K562 (cell line): Measurements from ENCODE around the gene GMPR2. TPM values are rescaled to one million over a fixed set of nuclear protein-coding genes. Genes with fewer than 3 reads are reported as not detected.

ENCODE experiments used
- HMG20A ChIP-seq: fragments of 450-650 bp; formaldehyde crosslinking; conservative IDR thresholded peaks from 2 replicates; pipeline ENCODE4 v1.4.0; 2020; ENCODE audit warnings: mild to moderate bottlenecking, mixed read lengths
- HNRNPLL ChIP-seq: fragments of 200-400 bp; formaldehyde crosslinking; IDR thresholded peaks from 2 replicates; pipeline ENCODE4 v1.6.1; 2017; ENCODE audit warnings: low read length, low read depth, mild to moderate bottlenecking; ENCODE audit not compliant: poor library complexity, severe bottlenecking
- MAZ ChIP-seq, 2 experiments: fragments of 450-650 bp in 1 of 2; sonication (generic) in 1 of 2; formaldehyde crosslinking; IDR thresholded peaks in 1 of 2; conservative IDR thresholded peaks in 1 of 2; 2 replicates each; pipeline versions ENCODE4 v1.4.0 to v1.5.0; 2020; ENCODE audit warnings: mild to moderate bottlenecking in 1 of 2, missing genetic modification reagents in 1 of 2
- MCM3 ChIP-seq: fragments of 450-650 bp; IDR thresholded peaks from 2 replicates; pipeline ENCODE4 v1.6.1; 2016
- MEF2A ChIP-seq: IDR thresholded peaks from 2 replicates; pipeline ENCODE4 v1.6.1; 2011; ENCODE audit warnings: low read depth, mild to moderate bottlenecking, low read length, moderate library complexity; ENCODE audit not compliant: control insufficient read depth
- NBN ChIP-seq: fragments of 450-650 bp; IDR thresholded peaks from 2 replicates; pipeline ENCODE4 v1.6.1; 2016; ENCODE audit warnings: low read depth, mild to moderate bottlenecking
- NEUROD1 ChIP-seq: fragments of 150-350 bp; IDR thresholded peaks from 2 replicates; pipeline ENCODE4 v1.6.1; 2014; ENCODE audit warnings: borderline replicate concordance, low read length, low read depth; ENCODE audit not compliant: partially characterized antibody
- NFE2 ChIP-seq: IDR thresholded peaks from 2 replicates; pipeline ENCODE4 v1.6.1; 2014; ENCODE audit warnings: antibody characterized with exemption, low read depth
- RAD51 ChIP-seq: fragments of 450-650 bp; IDR thresholded peaks from 2 replicates; pipeline ENCODE4 v1.7.1; 2016; ENCODE audit warnings: low read depth, mild to moderate bottlenecking, borderline replicate concordance
- RCOR1 ChIP-seq, 2 experiments: IDR thresholded peaks; 2 replicates each; pipeline ENCODE4 v1.6.1; 2012; ENCODE audit warnings: low read depth in 2 of 2, low read length in 2 of 2, borderline replicate concordance in 1 of 2, improper control_type of control experiment in 1 of 2
- SMAD3 ChIP-seq: fragments of 450-650 bp; formaldehyde crosslinking; conservative IDR thresholded peaks from 2 replicates; pipeline ENCODE4 v1.4.0; 2020; ENCODE audit warnings: mild to moderate bottlenecking
- SNIP1 ChIP-seq: fragments of 450-650 bp; IDR thresholded peaks from 2 replicates; pipeline ENCODE4 v1.7.1; 2017; ENCODE audit warnings: low read depth, mild to moderate bottlenecking
- SREBF1 ChIP-seq: fragments of 150-350 bp; IDR thresholded peaks from 2 replicates; pipeline ENCODE4 v1.6.1; 2014; ENCODE audit warnings: antibody characterized with exemption, low read depth, low read length, borderline replicate concordance
- TCFL5 ChIP-seq: fragments of 250-450 bp; sonication (Bioruptor Pico); conservative IDR thresholded peaks from 2 replicates; pipeline ENCODE4 v1.6.1; 2021; ENCODE audit warnings: mild to moderate bottlenecking, moderate library complexity, matching md5 sums
- THAP7 ChIP-seq: fragments of 250-450 bp; sonication (Bioruptor Pico); IDR thresholded peaks from 2 replicates; pipeline ENCODE4 v1.5.0; 2021
- ZBTB17 ChIP-seq: fragments of 450-650 bp; formaldehyde crosslinking; IDR thresholded peaks from 2 replicates; pipeline ENCODE4 v1.4.0; 2020; ENCODE audit warnings: mild to moderate bottlenecking
- ZNF224 ChIP-seq: sonication (generic); formaldehyde crosslinking; IDR thresholded peaks from 2 replicates; pipeline ENCODE4 v1.8.0; 2022; ENCODE audit warnings: mild to moderate bottlenecking, missing genetic modification reagents
- ZNF668 ChIP-seq: fragments of 250-450 bp; sonication (Bioruptor Pico); IDR thresholded peaks from 2 replicates; pipeline ENCODE4 v1.8.0; 2022; ENCODE audit warnings: mild to moderate bottlenecking, inconsistent platforms
- polyA plus RNA-seq, 8 experiments: library from polyadenylated mRNA; depleted of rRNA in 4 of 8; stranded (reverse) in 5 of 8; unstranded in 3 of 8; fragments of >200 nt; fragmentation: Nextera tagmentation in 2 of 8; fragmentation: Illumina TruSeq in 1 of 8; extraction: Ambion mirVana in 2 of 8; extraction: Trizol in 1 of 8; gene quantifications; 2 replicates each; pipeline versions ENCODE4 v1.2.1 to v1.2.3, GENCODE V29; 2011 to 2014; ENCODE audit warnings: inconsistent platforms in 1 of 8, missing spikeins in 1 of 8
- total RNA-seq, 7 experiments: library from RNA; depleted of rRNA in 6 of 7; stranded (reverse); fragments of >200 nt in 6 of 7; fragmentation: Illumina TruSeq in 2 of 7; extraction: Trizol in 2 of 7; gene quantifications; 2 replicates each; pipeline versions ENCODE4 v1.2.1 to v1.2.3, GENCODE V29; 2011 to 2021; ENCODE audit warnings: low replicate concordance in 1 of 7
- TF ChIP-seq, protein P1 (sequence below): fragments of 450-650 bp; IDR thresholded peaks from 2 replicates; pipeline ENCODE4 v1.6.1; 2016

Gene GMPR2
- total and polyA plus RNA-seq, 9 of the 15 experiments (the other 6 are each of a cell fraction or from before 2014, with no cell fraction given): 26.4 to 67.4 (median 36.3) TPM

DNA sequence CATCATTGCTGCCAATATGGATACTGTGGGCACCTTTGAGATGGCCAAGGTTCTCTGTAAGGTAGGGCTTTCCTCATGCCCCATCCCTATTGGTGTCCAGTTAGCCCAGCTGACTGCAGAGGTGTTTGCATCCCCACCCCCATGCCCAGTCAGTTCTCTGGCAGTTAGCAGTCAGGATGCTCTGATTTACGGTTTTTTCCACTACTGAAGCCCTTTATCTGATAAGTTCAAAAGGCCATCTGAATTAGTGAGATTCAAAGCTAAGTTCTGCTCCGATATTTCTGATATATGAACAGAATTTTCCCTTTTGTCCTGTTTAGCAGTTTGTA, 773 bp downstream of the GMPR2 start (continued):
- TF ChIP-seq SNIP1: no peak
- TF ChIP-seq THAP7 (CRISPR knock-in tag): no peak
- TF ChIP-seq NEUROD1: no peak
- no peak for TF ChIP-seq NBN
- no peak for TF ChIP-seq SREBF1
- peak; percentile 40; the same call in 1 of the 2 replicates for TF ChIP-seq NFE2
- TF ChIP-seq MAZ (CRISPR knock-in tag; conservative IDR thresholded peaks at IDR 0.05 in 1 of 2, IDR thresholded peaks at IDR 0.05 in 1 of 2): no peak
- no peak for TF ChIP-seq MCM3
- TF ChIP-seq MEF2A: no peak
- no peak for TF ChIP-seq ZNF224 (CRISPR knock-in tag)
- TF ChIP-seq RAD51: no peak
- TF ChIP-seq HMG20A (CRISPR knock-in tag): no peak
- TF ChIP-seq HNRNPLL: no peak
- TF ChIP-seq SMAD3 (CRISPR knock-in tag): no peak
- TF ChIP-seq TCFL5 (CRISPR knock-in tag): no peak
- TF ChIP-seq ZBTB17 (CRISPR knock-in tag): no peak
- TF ChIP-seq, protein P1, sequence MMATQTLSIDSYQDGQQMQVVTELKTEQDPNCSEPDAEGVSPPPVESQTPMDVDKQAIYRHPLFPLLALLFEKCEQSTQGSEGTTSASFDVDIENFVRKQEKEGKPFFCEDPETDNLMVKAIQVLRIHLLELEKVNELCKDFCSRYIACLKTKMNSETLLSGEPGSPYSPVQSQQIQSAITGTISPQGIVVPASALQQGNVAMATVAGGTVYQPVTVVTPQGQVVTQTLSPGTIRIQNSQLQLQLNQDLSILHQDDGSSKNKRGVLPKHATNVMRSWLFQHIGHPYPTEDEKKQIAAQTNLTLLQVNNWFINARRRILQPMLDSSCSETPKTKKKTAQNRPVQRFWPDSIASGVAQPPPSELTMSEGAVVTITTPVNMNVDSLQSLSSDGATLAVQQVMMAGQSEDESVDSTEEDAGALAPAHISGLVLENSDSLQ: peak; percentile 85
- TF ChIP-seq ZNF668 (CRISPR knock-in tag): no peak
- TF ChIP-seq RCOR1 (IDR thresholded peaks at IDR 0.05; ENCODE audit: borderline replicate concordance in 1 of 2, low read depth in 2 of 2, low read length in 2 of 2): peak in 1 of 2 experiments; percentile 82; a peak in 1 of 4 replicates
